Hypothalamus (tissue), 51 donors: ENCODE results near the gene EMILIN3.

ENCODE experiments used
- DNase-seq, 51 donors: peaks; one replicate each; lab custom pipeline; 2025; lab: John Stamatoyannopoulos, UW

Gene EMILIN3

GRCh38 chr20:41366546-41367392, at the start of gene EMILIN3:
Gene EMILIN3 (minus strand): TSS chr20:41366818. CDS start chr20:41366634, 184 bp downstream.
- no peak for DNase-seq

- no peak for DNase-seq
Observed at GRCh38 chr20:41415191-41415590, 48.6 kb upstream of the EMILIN3 start.

GRCh38 chr20:41413169-41413568, 46.6 kb upstream of the EMILIN3 start:
- no peak for DNase-seq

- DNase-seq = no peak
Observed at GRCh38 chr20:41412324-41413120, 45.9 kb upstream of the EMILIN3 start.

DNA sequence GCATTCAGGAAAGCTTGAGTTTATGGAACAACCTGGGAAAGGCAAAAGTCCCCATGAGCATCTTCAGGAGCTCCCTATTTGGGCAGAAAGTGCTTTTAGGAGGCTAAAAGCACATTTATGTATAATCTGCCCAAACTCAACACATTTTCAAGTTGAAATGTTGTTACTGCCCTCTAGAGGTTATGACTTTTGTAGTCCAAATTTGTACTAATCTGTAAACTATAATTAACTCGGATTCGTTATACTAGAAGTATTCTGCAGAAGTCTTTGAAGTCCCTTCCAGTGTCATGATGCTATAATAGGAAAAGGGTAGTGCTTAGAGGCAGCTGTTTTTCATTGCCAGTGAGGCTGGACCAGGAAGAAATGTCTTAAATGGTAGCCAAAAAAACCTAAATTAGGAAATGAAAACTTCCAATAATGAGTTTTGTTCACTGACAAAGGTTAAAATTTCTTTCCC, 44.8 kb upstream of the EMILIN3 start:
- DNase-seq = peak in 1 of 51 donors; percentile 37

DNA sequence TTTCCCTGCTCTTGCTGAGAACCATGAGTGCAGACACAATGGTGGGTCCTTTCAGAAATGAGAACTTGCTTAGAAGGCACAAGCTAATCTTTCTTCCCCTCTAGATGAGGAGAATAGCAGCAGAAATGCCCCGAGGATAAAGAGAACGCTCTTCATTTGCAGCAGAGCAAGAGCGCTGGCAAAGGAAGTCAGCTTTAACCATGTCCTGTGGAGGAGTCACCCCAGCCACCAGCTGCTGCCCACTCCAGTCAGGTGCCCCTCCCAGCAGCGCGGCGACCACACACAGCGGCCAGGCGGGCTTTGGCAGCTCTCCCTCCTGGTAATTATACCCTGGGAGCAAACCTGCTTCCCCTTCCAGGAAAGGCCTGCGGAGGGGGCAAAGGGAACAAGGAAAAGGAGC, 42.4 kb upstream of the EMILIN3 start:
- DNase-seq = peak in 29 of 51 donors; percentile 12 to 65 (median 52)

GRCh38 chr20:41408156-41408794, 41.7 kb upstream of the EMILIN3 start:
- DNase-seq = no peak

GRCh38 chr20:41407607-41408006, 41.0 kb upstream of the EMILIN3 start:
- peak in 1 of 51 donors; percentile 20 for DNase-seq

DNA sequence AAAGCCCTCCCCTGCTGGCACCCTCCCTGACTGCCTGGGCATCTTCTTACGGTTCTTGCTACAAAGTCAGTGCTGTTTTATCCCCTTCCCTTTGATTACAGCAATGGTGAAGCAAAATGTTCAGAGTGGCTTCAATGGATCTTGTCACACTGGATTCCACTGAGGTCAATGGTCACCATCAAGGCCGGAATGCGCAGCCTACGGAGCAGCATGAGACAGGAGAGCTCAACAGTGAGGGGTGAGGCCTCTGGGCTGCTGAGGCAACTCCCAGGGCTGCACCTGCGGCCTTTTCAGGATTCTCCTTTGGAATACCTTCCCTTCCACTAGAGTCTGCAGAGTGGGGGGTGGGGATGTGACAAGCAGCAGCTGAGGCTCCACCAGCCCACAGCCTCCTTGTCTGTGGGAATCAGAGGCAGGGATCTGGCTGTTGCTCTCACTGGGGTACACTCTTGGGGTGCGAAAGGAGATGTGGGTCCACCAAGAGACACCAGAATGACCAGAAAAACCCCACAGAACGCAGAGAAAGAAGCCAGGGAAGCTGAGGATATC, 40.4 kb upstream of the EMILIN3 start:
- DNase-seq = no peak

DNA sequence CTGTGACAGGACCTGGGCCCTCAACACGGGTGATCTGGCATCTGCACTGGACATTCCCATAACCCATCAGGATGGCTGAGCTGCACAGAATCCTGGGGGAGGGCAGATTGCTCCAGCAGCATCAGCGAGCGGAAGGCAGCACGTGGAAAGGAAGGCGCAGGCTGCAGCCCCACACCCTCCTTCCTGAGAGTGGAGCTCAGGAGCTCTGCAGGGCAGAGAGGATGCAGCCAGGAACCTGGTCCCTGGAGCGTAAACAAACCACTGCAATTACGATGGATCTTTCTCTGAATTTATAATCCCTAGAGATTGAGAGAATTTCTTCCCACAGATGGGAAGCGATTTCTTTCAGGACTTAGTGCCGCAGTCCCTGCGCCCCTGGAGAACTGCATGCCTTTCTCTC, 39.7 kb upstream of the EMILIN3 start:
- no peak for DNase-seq

DNA sequence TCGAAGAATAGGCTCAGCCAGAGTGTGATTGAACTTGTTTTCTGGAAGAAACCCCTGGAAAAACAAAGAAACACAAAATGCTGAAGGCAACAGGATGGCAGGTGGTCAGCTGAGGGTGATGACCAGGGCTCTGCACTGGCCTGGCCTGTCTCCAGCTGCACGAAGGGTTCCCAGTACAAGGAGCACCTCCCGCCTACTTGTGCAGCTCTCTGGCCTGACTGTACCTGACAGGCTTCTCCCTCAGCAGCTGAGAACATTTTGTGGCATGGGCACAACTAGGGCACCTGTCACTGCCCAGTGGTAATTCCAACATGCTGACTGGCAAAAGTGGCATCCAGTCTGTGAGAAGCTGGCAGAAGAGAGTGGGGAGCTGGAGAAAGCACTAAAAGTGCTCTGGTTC, 38.8 kb upstream of the EMILIN3 start:
- DNase-seq = no peak

DNA sequence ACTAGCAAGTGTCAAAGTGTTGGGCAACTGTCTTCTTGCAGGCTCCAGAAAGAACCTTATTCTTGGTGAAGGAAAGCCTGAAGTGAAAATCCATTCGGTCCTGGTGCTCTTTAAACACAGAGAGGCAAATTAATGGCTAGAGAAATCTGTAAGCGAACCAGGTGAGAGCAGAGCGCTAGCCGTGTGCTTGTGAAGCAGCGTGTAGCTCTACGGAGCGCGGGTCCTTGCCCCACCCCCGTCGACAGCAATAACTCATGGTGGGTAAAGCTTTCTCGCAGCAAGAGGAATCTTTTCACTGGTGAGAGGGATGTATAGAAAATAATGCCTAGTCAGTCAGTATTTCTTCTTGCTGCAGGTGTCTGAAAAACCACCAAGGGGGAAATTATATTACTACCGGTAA, 37.0 kb upstream of the EMILIN3 start:
- DNase-seq = no peak

DNA sequence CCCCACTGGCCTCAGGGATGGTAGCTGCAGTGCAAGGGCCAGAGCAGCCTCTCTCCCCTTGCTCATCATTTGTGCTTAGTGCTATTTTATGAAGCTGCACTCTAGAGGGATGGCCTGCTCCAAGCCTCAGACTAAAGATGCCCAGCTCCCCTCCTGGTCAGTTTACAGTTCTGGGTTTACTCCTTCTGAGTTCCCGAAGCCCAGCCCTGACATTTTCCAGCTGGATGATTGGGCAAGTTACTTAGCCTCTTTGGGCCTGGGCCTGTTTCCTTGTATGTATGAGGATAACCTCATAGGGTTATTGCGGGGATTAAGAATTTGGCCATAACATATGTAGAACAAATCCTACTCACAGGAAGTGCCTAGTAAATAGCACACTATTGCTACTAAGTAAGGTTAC, 31.8 kb upstream of the EMILIN3 start:
- DNase-seq = no peak

DNA sequence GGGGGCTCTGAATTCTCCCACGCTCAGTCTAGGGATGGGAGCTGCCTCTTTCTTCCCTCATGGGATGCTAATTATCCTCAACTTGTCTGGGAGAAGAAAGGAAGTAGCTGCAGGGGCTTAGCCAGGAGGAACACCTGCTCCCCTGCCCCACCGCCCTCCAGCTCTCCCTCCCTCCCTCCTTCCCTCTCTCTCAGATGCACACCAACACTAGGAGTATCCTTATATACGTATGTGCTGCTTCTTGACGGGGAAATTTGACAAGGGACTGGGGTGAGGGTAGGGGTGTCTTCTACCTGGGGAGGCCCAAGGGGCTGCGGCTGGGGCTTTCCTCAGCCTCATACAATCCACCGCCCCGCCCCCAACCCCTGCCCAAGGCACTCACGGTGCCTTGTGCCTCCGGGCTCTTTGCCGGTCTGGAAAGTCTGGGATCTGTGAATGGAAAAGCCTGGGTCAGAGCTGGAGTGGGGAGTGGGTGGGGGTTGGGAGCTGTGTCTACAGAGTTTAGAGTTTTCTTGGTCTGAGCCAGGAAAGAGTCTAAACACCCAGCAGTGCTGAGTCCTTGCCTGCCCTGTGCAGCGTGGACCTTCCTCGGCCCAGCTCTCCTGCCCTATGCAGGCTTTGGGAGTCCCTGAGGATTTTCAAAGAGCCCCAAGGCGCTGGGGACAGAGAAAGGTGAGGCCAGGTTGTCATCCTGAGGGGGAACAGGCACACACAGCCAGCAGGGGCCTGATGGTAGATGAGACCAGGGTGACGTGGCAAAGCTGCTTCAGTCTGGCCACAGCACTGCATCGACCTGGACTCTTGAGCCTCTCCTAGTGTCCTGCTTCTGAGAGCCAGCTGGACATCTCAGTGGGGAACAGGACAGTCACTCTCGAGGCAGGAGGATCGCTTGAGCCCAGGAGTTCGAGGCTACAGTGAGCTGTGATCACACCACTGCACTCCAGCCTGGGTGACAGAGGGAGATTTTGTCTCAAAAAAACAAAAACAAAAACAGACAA, 29.3 kb upstream of the EMILIN3 start:
- DNase-seq = peak in 1 of 51 donors; percentile 21

DNA sequence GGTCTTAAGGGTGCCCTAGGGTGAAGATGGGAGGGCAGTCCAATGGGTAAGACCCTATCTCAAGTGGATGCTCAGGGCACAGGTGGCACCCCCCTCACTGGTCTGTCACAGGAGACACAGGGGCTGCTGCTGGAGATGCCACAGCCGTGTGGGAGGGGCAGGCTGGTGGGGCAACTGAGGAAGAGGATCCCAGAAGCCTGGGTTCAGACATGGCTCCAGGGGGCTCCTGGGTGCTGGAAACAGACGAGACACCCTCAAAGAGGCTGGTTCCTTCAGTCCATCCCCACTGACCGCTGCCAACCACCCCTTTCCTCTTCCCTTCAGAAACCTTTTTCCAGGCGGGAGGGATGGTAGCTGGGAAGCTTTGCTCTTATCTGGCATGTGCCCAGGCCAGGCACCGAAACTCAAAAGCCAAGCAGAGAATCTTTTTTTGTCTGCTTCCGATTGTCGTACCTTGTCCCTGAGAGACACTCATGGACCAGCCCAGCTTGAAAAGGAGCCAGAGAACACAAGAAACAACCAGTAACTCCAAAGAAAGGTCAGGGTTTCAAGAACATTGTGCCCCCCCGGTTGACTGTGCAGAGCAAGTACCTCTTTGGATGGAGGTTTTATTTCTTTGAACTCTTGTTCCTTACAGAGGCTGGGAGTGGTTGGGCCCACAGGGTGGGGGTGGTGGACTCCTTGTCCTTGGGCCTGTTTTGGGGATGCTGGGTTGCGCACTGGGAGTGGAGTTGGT, 28.5 kb upstream of the EMILIN3 start:
- no peak for DNase-seq

DNA sequence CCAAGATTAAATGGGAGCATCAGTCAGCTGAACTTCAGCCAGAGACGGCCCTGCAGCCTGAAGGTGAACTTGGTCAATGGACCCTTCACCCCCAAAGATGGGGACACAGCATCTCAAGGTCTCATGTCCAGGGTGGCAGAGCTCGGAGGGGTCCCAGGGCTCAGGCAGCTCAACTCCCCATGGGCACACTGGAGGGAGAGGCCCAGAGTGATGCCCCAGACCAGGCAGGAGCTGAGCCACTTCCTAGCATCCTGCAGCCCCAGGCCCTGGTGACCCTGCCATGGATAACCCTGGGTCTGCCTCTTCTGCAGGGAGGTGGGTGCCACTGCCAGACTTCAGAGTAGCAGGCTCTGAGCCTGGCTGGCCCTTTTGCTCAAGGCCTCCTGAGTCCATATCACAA, 27.5 kb upstream of the EMILIN3 start:
- DNase-seq = no peak

DNA sequence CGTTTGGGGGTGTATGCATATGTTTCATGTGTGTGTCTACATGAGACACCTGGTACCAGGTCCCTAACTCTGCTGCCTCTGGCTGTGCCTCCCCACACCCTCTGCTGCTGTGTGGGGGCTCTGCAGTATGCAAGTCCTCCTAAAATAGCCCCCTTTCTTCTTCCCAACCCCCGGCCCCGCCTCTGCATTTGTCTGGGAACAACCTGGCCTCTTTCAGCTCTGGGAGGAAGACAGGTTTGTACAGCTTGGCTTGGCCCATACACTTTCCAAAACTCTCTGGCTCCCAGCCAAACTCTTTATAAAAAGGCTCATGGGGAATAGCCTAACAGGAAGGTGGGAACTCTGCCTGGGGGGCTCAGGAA, 27.1 kb upstream of the EMILIN3 start:
- peak in 2 of 51 donors; percentile 35 to 62 for DNase-seq

- peak in 34 of 51 donors; percentile 19 to 78 (median 46) for DNase-seq
Observed at GRCh38 chr20:41392871-41393704, 26.5 kb upstream of the EMILIN3 start.
